ENCODE results near the gene CAMKV.
"Not testable (repeated sequence)": the region's sequence is repeated elsewhere in the genome, so short reads cannot be mapped to it uniquely, and the experiment has no call there.

Gene CAMKV, protein sequence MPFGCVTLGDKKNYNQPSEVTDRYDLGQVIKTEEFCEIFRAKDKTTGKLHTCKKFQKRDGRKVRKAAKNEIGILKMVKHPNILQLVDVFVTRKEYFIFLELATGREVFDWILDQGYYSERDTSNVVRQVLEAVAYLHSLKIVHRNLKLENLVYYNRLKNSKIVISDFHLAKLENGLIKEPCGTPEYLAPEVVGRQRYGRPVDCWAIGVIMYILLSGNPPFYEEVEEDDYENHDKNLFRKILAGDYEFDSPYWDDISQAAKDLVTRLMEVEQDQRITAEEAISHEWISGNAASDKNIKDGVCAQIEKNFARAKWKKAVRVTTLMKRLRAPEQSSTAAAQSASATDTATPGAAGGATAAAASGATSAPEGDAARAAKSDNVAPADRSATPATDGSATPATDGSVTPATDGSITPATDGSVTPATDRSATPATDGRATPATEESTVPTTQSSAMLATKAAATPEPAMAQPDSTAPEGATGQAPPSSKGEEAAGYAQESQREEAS
- total RNA-seq: 0 reads per million in 2 donors

DNA sequence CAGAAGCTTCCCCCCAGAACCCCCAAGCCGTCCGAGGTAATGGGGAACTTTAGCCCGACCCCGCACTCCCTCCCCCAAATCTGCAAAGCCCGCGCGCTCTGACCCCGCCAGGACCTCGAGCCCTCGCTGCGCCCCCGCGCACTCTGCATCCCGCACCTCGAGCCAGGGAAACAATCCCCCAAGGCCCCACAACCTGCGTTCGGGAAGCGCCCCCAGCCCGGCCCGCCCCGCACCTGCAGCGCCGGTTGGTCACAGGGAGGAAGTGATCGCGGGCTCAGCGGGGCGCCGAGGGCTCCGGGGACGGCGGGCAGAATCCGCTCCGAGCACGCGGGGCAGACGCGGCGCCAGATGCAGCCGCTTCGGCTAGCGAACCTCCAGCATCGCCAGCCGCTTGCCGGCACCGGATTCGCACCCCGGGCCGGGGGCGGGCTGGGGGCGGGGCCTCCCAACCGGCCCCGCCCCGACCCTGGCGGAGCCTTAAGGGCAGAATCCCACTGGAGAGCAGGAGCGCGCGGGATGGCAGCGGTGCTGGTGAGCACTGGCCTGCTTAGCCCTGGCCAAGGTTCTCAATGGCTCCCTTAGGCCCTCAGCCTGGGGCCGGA lies at the start of gene CAMKV:
Gene CAMKV, minus strand, starts transcription at position 382 of the 602 bp plus-strand sequence. CDS start 7,518 bp downstream, outside the sequence.
- DNase-seq: no peak

DNA sequence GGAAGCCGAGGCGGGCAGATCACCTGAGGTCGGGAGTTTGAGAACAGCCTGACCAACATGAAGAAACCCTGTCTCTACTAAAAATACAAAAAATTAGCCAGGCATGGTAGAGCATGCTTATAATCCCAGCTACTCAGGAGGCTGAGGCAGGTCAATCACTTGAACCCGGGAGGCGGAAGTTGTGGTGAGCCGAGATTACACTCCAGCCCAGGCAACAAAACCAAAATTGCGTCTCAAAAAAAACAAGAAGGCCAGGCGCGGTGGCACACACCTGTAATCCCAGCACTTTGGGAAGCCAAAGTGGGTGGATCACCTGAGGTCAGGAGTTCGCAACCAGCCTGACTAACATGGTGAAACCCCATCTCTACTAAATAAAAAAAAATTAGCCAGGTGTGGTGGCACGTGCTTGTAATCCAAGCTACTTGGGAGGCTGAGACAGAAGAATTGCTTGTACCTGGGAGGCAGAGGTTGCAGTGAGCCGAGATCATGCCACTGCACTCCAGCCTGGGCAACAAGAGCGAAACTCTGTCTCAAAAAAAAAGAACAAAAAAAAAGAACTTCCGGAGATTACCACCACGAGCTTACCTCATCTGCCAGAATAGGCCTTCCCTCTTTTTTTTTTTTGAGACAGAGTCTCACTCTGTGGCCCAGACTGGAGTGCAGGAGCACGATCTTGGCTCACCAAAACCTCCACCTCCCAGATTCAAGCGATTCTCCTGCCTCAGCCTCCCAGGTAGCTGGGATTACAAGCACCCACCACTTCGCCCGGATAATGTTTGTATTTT lies 48.3 kb upstream of the CAMKV start:
- not testable (repeated sequence) for DNase-seq

DNA sequence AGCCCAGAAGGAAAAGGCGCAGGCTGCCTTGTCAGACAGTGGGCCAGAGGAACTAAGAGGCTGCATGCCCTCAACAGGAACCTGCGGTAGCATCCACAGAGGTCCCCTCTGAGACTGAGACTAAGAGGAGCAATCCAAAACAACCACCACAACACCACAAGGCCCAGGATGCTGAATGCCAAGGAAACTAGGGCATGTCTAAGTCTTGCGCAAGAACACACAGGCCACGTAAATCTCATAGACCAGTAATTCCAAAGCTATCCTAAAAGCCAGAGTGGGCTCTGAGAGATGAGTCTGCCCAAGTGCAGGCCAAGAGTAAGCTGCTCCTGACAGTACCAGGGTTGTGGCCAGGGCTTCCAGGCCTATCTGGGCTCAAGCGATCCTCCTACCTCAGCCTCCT lies 47.0 kb upstream of the CAMKV start:
- no peak for DNase-seq

DNA sequence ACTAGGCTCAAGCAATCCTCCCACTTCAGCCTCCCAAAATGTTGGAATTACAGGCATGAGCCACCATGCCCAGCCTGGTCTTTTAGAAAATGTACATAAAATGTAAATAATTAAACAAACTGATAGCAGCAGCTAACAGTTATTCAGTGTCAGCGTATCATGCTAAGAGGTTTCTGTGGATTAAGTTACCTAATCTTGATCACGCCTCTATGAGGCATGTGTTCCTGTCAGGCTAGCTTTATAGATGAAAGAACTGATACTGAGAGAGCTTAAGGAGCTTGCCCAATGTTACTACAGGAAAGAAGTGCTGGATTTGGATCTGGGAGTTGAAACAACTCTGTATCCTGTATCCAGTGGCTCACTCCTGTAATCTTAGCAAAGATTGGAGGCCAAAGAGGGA lies 45.2 kb upstream of the CAMKV start:
- DNase-seq: no peak

DNA sequence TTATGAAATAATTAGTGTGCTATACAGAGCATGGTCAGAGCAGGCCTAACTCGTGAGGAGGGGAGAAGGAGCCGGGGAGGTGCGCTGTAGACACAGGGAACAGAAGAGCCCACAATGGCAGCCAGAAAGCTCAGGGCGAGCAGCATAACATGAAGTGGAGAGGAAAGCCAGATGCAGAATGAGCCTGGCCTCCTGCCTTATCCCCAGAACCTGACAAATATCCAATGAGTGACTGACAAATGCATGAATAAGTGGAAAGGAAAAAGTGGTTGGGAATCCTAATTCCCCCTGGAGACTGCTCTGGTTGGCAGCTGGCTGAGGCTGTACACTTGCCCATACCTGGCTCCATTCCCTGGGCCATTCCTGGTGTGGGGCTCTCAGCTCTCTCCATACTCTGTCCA lies 43.2 kb upstream of the CAMKV start:
- no peak for DNase-seq

DNA sequence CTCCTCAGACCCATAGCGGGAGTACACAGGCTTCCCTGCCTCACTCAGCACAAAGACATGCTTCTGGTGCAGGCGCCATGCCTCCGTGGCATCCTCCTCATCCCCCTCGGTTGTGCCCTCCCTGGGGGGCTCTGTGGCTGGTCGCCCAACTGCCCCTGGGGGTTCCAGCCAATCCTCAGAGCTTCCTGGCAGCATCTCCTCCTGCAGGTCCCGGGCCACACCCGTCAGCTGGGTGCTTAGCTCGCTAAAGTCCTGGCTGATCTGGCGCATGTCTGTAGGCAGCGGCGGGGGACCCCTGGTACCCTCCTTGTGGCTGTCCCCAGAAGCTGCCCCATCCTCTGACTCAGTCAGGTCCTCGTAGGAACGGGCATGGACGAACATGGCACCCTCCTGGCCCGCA lies 41.9 kb upstream of the CAMKV start:
- no peak for DNase-seq

DNA sequence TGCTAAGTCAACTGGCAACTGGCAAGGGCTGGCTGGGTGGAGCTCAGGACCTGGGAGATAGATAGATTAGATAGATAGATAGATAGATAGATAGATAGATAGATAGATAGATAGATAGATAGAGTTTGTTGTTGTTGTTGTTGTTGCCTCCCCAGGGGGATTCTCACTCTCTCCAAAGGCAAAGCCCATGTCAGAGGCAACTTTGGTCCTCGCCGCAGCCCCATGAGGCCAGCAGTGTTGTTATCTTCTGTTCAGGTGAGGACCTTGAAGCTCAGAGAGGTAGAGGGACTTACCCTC lies 41.4 kb upstream of the CAMKV start:
- no peak for DNase-seq

DNA sequence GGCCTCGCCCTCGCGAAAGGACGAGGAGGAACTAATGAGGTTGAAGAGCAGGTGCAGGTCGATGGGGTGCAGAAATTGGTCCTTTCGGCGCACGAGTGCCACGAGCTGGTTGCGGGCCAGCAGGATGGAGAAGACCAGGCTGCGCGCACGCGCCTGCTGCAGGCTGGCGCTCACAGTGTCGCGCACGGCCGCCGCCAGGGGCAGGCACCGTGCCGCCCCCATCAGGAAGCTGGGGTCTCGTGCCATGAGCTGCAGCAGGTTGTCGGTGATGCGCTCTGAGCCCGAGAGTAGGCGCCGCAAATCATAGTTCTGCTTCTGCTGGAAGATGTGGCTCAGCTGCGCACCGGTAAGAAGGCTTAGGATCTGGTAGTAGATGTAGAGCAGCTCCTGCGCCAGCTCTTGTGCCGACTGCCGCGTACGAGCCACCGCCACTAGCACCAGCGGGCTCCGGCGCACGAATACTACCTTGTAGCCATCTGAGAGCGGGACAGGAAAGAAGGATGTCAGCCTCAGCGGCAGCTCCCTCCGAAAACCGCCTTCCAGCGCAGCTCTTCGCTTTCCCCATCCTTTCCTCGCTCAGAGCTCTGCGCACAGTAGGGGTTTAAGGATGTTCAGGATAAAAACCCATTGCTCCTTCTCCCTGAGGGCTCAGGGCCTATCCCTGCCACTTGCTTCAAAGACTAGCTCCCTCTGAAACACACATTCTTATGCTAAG lies 40.9 kb upstream of the CAMKV start:
- DNase-seq: no peak

DNA sequence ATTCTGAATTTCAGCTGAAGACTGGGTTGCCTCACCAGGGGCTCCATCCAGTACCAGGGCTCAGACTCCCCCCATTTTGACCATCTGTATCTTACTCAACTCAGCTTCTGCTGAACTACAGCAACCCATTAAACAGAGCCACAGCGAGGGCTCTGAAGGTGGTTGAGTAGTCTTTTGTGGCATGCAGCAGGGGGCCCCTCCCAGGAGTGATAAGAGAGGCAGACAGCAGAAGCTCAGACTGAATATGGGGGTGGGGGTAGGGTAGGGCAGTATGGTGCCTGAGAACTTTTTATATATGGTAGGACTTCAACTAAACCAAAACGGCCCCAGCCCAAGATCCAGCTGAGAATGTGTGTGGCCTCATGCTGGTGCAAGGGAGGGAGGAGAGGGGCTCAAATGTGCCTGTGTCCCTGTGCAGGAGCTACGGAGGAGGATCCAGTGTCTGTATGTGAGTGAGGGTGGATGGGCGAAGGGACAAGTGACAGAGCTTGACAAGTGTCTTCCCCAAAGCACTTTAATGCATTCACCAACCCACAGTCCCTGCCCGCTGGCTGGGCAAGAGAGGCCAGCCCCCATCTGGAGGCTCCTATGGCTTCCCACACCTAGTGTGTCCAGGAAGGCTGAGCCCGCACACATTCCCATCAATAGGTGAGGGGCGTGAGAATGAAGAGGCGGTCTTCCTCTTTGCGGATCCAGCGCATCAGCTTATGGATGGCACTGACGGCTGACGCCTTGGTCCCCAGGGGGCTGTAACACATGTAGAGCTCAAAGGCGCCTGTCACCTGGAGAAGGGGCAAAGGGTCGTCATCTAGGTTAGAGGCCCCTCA lies 38.9 kb upstream of the CAMKV start:
- DNase-seq: no peak

DNA sequence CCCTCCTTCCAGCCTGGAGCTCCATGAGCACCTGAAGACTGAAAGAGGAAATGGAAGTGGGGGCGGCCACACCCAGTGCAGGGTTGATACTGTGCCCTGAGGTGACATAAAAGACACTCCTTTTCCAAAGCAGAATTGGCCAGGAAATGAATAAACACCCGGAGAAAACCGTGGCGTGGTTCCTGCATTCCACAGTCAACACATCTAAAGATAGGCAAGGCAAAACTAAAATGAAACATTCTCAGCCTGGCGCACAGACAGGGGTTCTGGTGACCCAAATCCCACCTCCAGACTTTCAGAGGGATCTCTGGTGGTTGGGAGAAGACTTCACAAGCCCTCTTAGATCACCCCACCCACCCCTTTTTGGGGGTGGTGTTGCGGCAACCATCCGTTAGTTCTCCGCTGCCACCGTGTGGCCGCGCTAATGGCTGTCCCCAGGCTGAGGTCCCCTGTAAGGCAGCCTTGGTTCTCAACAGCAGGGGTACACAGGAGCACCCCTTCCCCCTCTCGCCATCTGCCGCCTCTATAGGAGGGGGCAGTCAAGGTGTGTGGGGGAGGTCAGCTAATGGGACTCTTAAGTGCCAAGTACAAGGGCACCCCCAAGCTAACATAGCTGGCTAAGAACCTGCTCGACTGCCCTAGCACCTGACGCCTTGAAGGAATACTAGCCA lies 36.5 kb upstream of the CAMKV start:
- DNase-seq: no peak

DNA sequence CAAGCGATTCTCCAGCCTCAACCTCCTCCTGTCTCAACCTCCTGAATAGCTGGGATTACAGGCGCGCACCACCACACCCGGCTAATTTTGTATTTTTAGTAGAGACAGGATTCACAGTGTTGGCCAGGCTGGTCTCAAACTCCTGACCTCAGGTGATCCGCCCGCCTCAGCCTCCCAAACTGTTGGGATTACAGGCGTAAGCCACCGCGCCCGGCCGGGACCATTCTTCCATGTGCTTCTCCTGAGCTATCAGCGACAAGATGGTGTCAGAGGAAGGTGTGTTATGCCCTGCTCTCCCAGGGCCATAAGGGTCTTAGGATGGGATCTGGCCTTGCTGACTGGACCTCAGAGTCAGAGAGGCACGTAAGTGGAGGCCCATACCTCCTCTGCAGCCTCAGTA lies 34.7 kb upstream of the CAMKV start:
- not testable (repeated sequence) for DNase-seq

DNA sequence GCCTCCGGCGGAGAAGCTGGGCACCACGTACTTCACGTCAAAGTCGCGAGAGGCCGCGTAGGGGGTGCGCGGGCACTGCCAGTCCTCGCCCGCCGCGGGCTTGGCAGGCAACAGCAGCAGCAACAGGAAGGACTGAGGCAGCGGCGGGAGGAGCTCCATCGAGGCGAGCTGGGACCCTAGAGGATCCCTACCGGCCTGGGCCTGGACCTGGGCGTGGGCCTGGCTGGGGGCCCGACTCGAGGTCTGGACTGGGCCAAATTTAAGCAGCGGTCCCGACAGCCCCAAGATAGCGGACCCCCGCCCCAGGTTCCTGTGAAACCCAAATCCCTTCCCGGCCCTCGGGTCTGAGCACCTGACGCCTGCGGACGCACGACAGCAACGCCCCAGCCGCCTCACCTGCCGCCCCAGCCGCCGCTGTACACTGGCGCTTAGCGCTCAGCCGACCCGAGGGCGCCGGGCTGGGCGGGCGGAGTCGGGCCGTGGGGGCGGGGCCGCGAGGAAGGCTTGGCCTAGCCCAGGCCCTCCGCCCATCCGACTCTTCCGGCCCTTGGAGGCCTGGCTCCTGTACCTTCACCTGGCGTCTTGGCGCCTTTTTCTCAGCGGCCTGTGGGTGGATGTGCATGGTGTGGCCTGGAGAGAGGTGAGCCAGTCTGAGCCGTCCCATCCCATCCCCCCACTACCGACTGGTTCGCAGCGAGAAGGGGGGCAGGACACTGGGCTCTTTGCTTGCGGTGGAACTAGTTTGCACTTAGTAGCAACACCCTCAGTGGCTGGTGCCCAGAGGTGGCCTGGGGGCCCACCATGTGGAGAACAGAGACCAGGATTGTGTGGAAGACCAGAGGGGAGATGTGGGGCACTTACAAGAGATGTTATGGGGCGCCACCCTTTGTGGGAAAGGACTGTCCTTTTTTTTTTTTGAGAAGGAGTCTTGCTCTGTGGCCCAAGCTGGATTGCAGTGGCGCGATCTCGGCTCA lies 34.0 kb upstream of the CAMKV start, which contains the start of gene MST1R:
Gene MST1R, minus strand, starts transcription at position 423 of the 974 bp plus-strand sequence. Its CDS starts 264 bp downstream, at position 159.
- peak; percentile 60 for DNase-seq

DNA sequence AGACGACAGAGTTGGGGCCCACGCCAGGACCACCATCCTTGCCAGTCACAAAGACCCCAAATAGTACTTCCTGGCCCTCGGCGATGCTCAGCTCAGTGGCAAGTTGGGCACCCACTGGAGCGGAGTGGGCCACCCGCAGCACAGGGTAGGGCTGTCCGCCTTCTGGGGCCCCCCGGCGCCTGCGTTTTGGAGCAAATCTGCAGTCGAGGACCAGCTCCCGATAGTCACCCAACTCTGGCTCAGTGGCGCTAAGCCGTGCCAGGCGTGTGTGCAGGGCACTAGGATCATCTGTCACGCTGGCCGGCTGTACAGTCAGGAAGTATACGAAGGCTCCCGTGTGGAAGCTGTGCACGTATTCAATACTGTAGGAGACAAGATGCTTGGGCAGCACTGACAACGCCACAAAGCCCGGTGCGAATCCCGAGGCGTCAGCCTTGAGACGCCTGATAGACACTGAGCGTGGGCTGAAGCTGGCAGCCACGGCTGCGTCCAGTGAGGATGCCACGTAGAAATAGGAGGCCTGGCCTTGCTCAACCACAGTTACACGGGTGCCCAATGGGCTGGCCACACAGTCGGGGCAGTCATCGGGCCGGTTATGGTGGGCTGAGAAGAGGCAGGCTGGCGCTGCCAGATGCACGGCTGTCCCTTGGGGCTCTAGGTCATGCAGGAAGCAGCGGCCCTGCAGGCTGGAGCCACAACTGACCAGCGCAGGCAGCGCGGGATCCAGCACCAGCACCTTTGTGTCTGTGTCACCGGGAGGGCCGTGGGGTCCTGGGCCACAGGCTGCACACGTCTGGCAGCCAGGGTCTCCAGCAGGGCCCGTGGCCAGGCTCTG lies 33.0 kb upstream of the CAMKV start:
- no peak for DNase-seq

DNA sequence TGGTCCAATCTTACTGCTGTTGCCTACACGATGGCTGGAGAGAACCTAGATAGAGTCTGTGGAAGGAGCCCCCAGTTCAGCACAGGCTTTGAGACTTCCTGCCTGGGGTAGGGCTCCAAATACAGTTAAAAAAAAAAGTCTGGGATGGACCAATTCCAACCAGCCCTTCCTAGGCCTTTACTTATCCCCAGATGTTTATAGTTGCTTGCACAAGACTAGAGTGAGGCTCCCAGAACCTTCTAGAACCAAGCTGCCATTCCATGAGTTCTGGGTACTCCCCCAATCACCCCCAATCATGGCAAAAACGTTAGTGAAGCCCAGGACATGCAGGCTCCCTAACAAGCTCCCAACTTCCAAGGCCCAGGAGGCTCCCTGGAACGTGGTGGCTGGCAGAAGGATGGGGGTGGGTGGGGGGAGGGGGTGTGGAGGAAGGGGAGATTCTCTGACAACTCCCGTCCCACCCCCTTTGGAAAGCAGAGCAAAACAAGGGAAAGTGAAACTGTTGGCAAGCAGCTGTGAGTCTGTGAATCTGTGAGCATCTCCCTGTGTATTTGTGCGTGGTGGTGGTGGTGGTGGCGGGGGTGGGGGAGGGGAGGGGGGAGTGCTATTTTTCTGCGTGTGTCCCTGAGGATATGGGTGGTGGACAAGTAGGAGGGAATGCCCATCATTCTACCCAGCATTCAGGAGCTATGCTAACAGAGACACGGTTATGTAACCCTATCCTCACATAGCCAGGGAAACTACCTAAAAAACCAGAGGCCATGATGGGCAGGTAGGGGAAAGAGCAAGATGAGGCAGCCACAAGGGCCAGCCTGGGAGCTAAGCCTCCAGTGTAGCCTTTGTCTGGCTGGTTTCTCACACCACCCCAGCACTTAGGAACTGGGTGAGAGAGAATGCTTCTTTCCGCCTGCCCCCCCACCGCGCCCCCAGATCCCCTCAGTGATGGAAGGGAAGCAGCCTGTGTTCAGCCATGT lies 31.9 kb upstream of the CAMKV start:
- DNase-seq: no peak

DNA sequence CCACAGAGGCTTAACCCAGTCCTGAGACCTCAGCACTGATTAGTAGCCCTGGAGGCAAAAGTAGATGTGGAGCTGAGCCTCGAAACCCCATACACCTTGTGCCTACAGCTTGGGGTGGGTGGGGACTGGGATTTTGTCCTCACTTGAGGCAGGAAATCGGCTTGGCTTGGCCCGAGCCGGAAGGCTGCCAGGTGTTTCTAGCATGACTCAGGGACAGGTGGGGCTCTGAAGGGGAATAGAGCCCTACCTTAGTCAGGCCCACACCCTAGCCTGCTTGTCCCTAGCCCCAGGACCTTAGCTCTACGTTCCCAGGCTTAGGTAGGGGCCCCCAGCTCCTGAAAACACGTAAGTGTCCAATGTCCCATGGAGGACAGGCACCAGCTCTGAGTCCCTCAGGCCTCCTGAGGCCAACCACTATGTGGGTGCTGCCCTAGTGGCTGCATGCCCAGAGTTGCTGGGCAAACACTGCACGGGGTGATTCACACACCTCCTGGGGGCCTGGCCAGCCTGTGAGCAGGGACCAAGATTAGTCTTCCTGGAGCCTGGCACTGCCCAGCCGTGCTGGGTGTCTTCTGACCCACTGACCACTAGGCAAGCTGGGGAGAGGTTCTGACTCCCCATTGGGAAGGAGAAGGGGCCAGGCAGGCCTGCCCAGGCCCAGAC lies 30.9 kb upstream of the CAMKV start:
- no peak for DNase-seq

DNA sequence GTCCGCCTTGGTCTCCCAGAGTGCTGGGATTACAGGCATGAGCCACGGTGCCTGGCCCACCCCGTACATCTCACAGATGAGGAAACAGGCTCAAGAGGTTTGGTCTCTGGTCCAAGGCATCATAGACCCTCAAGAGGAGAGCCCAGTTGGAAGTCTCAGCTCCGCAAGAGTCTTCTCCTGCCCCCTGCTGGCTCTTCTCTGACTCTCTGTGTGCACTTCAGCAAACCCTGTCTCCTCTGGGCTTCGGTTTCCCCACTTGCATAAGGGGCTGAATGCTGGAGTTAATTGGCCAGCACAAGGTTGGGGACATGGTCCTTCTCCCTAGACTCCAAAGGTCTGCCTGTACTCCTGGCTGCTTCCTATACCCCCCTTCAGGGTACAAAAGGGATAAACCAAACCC lies 30.1 kb upstream of the CAMKV start:
- DNase-seq: no peak

DNA sequence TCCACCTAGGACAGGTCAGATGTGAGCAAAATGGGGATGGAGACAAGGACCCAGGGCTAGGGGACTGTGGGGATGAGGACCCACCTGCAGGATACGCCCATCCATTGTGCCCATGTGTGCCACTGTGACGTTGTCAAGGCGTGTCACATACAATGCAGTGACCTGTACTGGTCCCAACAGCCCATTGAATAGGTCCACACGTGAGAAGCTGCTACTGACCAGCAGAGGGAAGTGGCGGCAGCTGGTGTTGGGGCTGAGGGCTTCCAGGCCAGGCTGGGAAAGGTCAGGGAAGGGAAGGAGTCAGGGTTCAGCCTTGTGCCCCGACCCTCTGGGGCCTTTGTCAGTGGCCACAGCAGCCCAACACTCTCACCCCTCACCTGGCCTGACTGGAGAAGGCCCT lies 29.3 kb upstream of the CAMKV start:
- DNase-seq: no peak

All from activated gamma-delta T cell (primary cell).